Upper lobe of left lung (tissue), 4 donors: ENCODE results near the gene ZNF18.

Experiments
- EP300 ChIP-seq, 4 donors: sonication (generic); formaldehyde crosslinking; IDR thresholded peaks; one replicate each; pipeline ENCODE4 v1.5.1; 2017; ENCODE audit warnings: antibody characterized with exemption in 4 of 4, control low read depth in 2 of 4
- POLR2A ChIP-seq, 4 donors: fragments of 450-650 bp; IDR thresholded peaks; one replicate each; pipeline ENCODE4 v1.5.1; 2016 to 2017; ENCODE audit warnings: antibody characterized with exemption in 4 of 4, mild to moderate bottlenecking in 2 of 4
- TF ChIP-seq, protein P1 (sequence below), 6 experiments: fragments of 450-650 bp in 4 of 6; fragments of 200-600 bp in 2 of 6; sonication (generic) in 2 of 6; IDR thresholded peaks; one replicate each; pipeline ENCODE4 v1.5.1; 2016 to 2019; ENCODE audit warnings: antibody characterized with exemption in 6 of 6

DNA sequence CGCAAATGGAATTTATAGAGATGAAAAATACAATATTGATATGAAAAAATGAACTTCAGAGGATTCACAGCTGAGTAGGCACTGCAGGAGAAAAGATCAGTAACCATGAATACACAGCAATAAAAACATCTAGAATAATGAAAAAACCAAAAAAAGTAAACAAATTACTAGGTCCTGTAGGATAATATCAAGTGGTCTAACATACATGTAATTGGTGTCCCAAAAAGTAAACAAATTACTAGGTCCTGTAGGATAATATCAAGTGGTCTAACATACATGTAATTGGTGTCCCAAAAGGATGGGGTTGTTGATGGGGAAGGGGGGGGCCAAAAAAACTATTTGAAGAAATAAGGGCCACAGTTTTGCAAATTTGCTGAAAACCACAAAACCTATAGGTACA lies 43.4 kb downstream of the ZNF18 start:
- TF ChIP-seq, protein P1, sequence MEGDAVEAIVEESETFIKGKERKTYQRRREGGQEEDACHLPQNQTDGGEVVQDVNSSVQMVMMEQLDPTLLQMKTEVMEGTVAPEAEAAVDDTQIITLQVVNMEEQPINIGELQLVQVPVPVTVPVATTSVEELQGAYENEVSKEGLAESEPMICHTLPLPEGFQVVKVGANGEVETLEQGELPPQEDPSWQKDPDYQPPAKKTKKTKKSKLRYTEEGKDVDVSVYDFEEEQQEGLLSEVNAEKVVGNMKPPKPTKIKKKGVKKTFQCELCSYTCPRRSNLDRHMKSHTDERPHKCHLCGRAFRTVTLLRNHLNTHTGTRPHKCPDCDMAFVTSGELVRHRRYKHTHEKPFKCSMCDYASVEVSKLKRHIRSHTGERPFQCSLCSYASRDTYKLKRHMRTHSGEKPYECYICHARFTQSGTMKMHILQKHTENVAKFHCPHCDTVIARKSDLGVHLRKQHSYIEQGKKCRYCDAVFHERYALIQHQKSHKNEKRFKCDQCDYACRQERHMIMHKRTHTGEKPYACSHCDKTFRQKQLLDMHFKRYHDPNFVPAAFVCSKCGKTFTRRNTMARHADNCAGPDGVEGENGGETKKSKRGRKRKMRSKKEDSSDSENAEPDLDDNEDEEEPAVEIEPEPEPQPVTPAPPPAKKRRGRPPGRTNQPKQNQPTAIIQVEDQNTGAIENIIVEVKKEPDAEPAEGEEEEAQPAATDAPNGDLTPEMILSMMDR (IDR thresholded peaks at IDR 0.05), result no peak
- TF ChIP-seq POLR2A (IDR thresholded peaks at IDR 0.05) (no peak), EP300 (IDR thresholded peaks at IDR 0.05) (no peak)
